ENCODE measurements around the gene CPTP.

Gene CPTP

GRCh38 chr1:1292851-1293250 is 31.8 kb upstream of the CPTP start:
- H3K79me2 ChIP-seq (ENCODE audit: control insufficient read depth, low read length), result no peaks in the 10 kb centered on the region
- TF ChIP-seq EZH2phosphoT487 (IDR thresholded peaks at IDR 0.05; ENCODE audit: borderline replicate concordance, low read length) (no peak), CTCF (IDR thresholded peaks at IDR 0.05; ENCODE audit: low read depth, low read length, poor library complexity, severe bottlenecking) (no peak)
- no peak overlapping the region for H3K27ac ChIP-seq (ENCODE audit: low read depth, low read length)
- H3K9me3 ChIP-seq (ENCODE audit: control insufficient read depth, insufficient read depth, low read length), result no peaks in the 10 kb centered on the region; the same call in 1 of the 2 replicates
- H3K36me3 ChIP-seq (ENCODE audit: control insufficient read depth, low read length), result no peaks in the 10 kb centered on the region
- H3F3A ChIP-seq (ENCODE audit: control insufficient read depth, insufficient read depth), result no peaks in the 10 kb centered on the region
- no peaks in the 10 kb centered on the region for H4K20me1 ChIP-seq (ENCODE audit: control insufficient read depth, insufficient read depth, low read depth, low read length)
- H3K4me3 ChIP-seq (ENCODE audit: low read length), result no peak overlapping the region
- H3K27me3 ChIP-seq (ENCODE audit: control insufficient read depth, low read length), result no peaks in the 10 kb centered on the region
- no peaks in the 10 kb centered on the region for H3K4me1 ChIP-seq (ENCODE audit: control insufficient read depth, low read length)
- no peak overlapping the region for H3K4me2 ChIP-seq (ENCODE audit: low read length)
- H3K9me2 ChIP-seq (replicated peaks; ENCODE audit: control insufficient read depth, low read length), result no peaks in the 10 kb centered on the region

- TF ChIP-seq CTCF (IDR thresholded peaks at IDR 0.05; ENCODE audit: low read depth, low read length, poor library complexity, severe bottlenecking), result no peak
- no peak for TF ChIP-seq EZH2phosphoT487 (IDR thresholded peaks at IDR 0.05; ENCODE audit: borderline replicate concordance, low read length)
- Histone ChIP-seq H3K4me3 (ENCODE audit: low read length) (no peak overlapping the region), H3K79me2 (ENCODE audit: control insufficient read depth, low read length) (no peaks in the 10 kb centered on the region), H3K36me3 (ENCODE audit: control insufficient read depth, low read length) (no peaks in the 10 kb centered on the region), H3K27ac (ENCODE audit: low read depth, low read length) (no peak overlapping the region), H4K20me1 (ENCODE audit: control insufficient read depth, insufficient read depth, low read depth, low read length) (no peaks in the 10 kb centered on the region), H3K9me2 (replicated peaks; ENCODE audit: control insufficient read depth, low read length) (no peaks in the 10 kb centered on the region), H3K27me3 (ENCODE audit: control insufficient read depth, low read length) (no peaks in the 10 kb centered on the region), H3K4me2 (ENCODE audit: low read length) (no peak overlapping the region), H3K9me3 (ENCODE audit: control insufficient read depth, insufficient read depth, low read length) (no peaks in the 10 kb centered on the region; the same call in 1 of the 2 replicates), H3K4me1 (ENCODE audit: control insufficient read depth, low read length) (no peaks in the 10 kb centered on the region), H3F3A (ENCODE audit: control insufficient read depth, insufficient read depth) (no peaks in the 10 kb centered on the region)
Observed at GRCh38 chr1:1293263-1294249, 31.0 kb upstream of the CPTP start.

- no peaks in the 10 kb centered on the region for H4K20me1 ChIP-seq (ENCODE audit: control insufficient read depth, insufficient read depth, low read depth, low read length)
- no peaks in the 10 kb centered on the region for H3K9me2 ChIP-seq (replicated peaks; ENCODE audit: control insufficient read depth, low read length)
- H3K9me3 ChIP-seq (ENCODE audit: control insufficient read depth, insufficient read depth, low read length), result no peaks in the 10 kb centered on the region; the same call in 1 of the 2 replicates
- no peak overlapping the region for H3K4me2 ChIP-seq (ENCODE audit: low read length)
- H3K79me2 ChIP-seq (ENCODE audit: control insufficient read depth, low read length), result no peaks in the 10 kb centered on the region
- no peaks in the 10 kb centered on the region for H3F3A ChIP-seq (ENCODE audit: control insufficient read depth, insufficient read depth)
- no peaks in the 10 kb centered on the region for H3K27me3 ChIP-seq (ENCODE audit: control insufficient read depth, low read length)
- TF ChIP-seq EZH2phosphoT487 (IDR thresholded peaks at IDR 0.05; ENCODE audit: borderline replicate concordance, low read length) (no peak), CTCF (IDR thresholded peaks at IDR 0.05; ENCODE audit: low read depth, low read length, poor library complexity, severe bottlenecking) (no peak)
- no peaks in the 10 kb centered on the region for H3K4me1 ChIP-seq (ENCODE audit: control insufficient read depth, low read length)
- no peak overlapping the region for H3K27ac ChIP-seq (ENCODE audit: low read depth, low read length)
- no peaks in the 10 kb centered on the region for H3K36me3 ChIP-seq (ENCODE audit: control insufficient read depth, low read length)
- no peak overlapping the region for H3K4me3 ChIP-seq (ENCODE audit: low read length)
Observed at GRCh38 chr1:1294250-1294890, 30.2 kb upstream of the CPTP start.

All from DOHH2 (cell line).